IMR-90 (cell line): ENCODE data around the gene ST3GAL5. TPM values are rescaled to one million over a fixed set of nuclear protein-coding genes. Genes with fewer than 3 reads are reported as not detected.

Experiments used
- ATAC-seq: fragments of 200-7000 bp; cut with Tn5 transposase; 2 replicates; pipeline ENCODE4 v1.9.1; 2020; ENCODE audit warnings: low read depth, mild to moderate bottlenecking, moderate library complexity
- BruUV-seq: library from RNA; stranded (reverse); fragments of 400-500 nt; replicated peaks from 2 replicates; lab custom pipeline; 2021; lab: Mats Ljungman, UMichigan
- CTCF ChIA-PET: fragments of 300-600 bp; formaldehyde crosslinking; extraction: SDS; loops from one replicate; lab custom pipeline; 2021; ENCODE audit warnings: antibody characterized with exemption; lab: Yijun Ruan, JAX
- POLR2A ChIA-PET: fragments of 300-600 bp; sonication (Branson Sonifier 250); formaldehyde crosslinking; loops from one replicate; lab custom pipeline; 2022; ENCODE audit warnings: antibody characterized with exemption; ENCODE audit not compliant: unreplicated experiment; lab: Charles Lee
- DNase-seq: peaks from one replicate; pipeline ENCODE4 v3.0.0; 2013
- H2AFZ ChIP-seq: replicated peaks from 2 replicates; pipeline ENCODE3; 2013; ENCODE audit warnings: low read length, mild to moderate bottlenecking; ENCODE audit not compliant: poor library complexity
- H2AK5ac ChIP-seq: 2 replicates; pipeline ENCODE4 v1.6.1; 2013; ENCODE audit warnings: low read depth, low read length, inconsistent platforms
- H2AK9ac ChIP-seq: replicated peaks from 2 replicates; pipeline ENCODE3; 2013; ENCODE audit warnings: mild to moderate bottlenecking, low read depth, low read length, moderate library complexity; ENCODE audit not compliant: poor library complexity
- H2BK120ac ChIP-seq: 2 replicates; pipeline ENCODE4 v1.6.1; 2013; ENCODE audit warnings: low read depth, low read length, inconsistent platforms
- H2BK15ac ChIP-seq: 3 replicates; pipeline ENCODE4 v1.6.1; 2013; ENCODE audit warnings: low read depth, low read length, inconsistent platforms
- H2BK20ac ChIP-seq: 2 replicates; pipeline ENCODE4 v1.6.1; 2013; ENCODE audit warnings: low read depth, mild to moderate bottlenecking, inconsistent platforms, low read length, moderate library complexity
- H2BK5ac ChIP-seq: 2 replicates; pipeline ENCODE4 v1.6.1; 2013; ENCODE audit warnings: mild to moderate bottlenecking, low read depth, low read length, inconsistent platforms; ENCODE audit not compliant: poor library complexity, severe bottlenecking
- H3K14ac ChIP-seq: replicated peaks from 2 replicates; pipeline ENCODE4 v1.6.1; 2013; ENCODE audit warnings: low read depth, low read length, inconsistent platforms
- H3K18ac ChIP-seq: 2 replicates; pipeline ENCODE4 v1.6.1; 2013; ENCODE audit warnings: low read depth, low read length, control low read depth
- H3K23ac ChIP-seq: 2 replicates; pipeline ENCODE4 v1.6.1; 2013; ENCODE audit warnings: low read depth, low read length, inconsistent platforms
- H3K27ac ChIP-seq: 2 replicates; pipeline ENCODE4 v1.5.1; 2013; ENCODE audit warnings: mild to moderate bottlenecking, control low read depth, low read length; ENCODE audit not compliant: insufficient read depth
- H3K27me3 ChIP-seq: 2 replicates; pipeline ENCODE4 v1.6.1; 2013; ENCODE audit warnings: low read length; ENCODE audit not compliant: control insufficient read depth, insufficient read depth
- H3K36me3 ChIP-seq: 2 replicates; pipeline ENCODE4 v1.6.1; 2013; ENCODE audit warnings: low read length, mixed read lengths; ENCODE audit not compliant: control insufficient read depth, insufficient read depth
- H3K4ac ChIP-seq: 2 replicates; pipeline ENCODE4 v1.6.1; 2013; ENCODE audit warnings: low read depth, low read length, inconsistent platforms
- H3K4me1 ChIP-seq: 2 replicates; pipeline ENCODE4 v1.6.1; 2013; ENCODE audit warnings: low read length, mixed read lengths; ENCODE audit not compliant: control insufficient read depth, insufficient read depth
- H3K4me2 ChIP-seq: 2 replicates; pipeline ENCODE4 v1.6.1; 2013; ENCODE audit warnings: low read depth, mild to moderate bottlenecking, control low read depth, low read length, moderate library complexity
- H3K4me3 ChIP-seq: 2 replicates; pipeline ENCODE4 v1.5.1; 2013; ENCODE audit warnings: low read depth, mild to moderate bottlenecking, control low read depth, low read length, moderate library complexity; ENCODE audit not compliant: insufficient read depth
- H3K56ac ChIP-seq: 2 replicates; pipeline ENCODE4 v1.6.1; 2013; ENCODE audit warnings: low read length, inconsistent platforms; ENCODE audit not compliant: insufficient read depth; ENCODE audit errors: extremely low read depth
- H3K79me1 ChIP-seq, 2 experiments: 2 replicates each; pipeline ENCODE4 v1.6.1; 2013; ENCODE audit warnings: low read length in 2 of 2, inconsistent platforms in 1 of 2, low read depth in 1 of 2
- H3K9ac ChIP-seq: 2 replicates; pipeline ENCODE4 v1.6.1; 2013; ENCODE audit warnings: low read depth, low read length, control low read depth
- H3K9me1 ChIP-seq: 2 replicates; pipeline ENCODE4 v1.6.1; 2013; ENCODE audit warnings: low read length, inconsistent platforms; ENCODE audit not compliant: insufficient read depth
- H3K9me3 ChIP-seq: 2 replicates; pipeline ENCODE4 v1.6.1; 2013; ENCODE audit warnings: low read length; ENCODE audit not compliant: control insufficient read depth, insufficient read depth
- H4K20me1 ChIP-seq: 2 replicates; pipeline ENCODE4 v1.6.1; 2013; ENCODE audit warnings: low read length, inconsistent platforms; ENCODE audit not compliant: insufficient read depth
- H4K5ac ChIP-seq: 2 replicates; pipeline ENCODE4 v1.6.1; 2013; ENCODE audit warnings: mild to moderate bottlenecking, low read depth, low read length, control low read depth
- H4K8ac ChIP-seq, 2 experiments: 2 replicates each; pipeline ENCODE4 v1.6.1; 2013; ENCODE audit warnings: low read depth in 2 of 2, low read length in 2 of 2, control low read depth in 1 of 2, inconsistent platforms in 1 of 2
- H4K91ac ChIP-seq: 2 replicates; pipeline ENCODE4 v1.6.1; 2013; ENCODE audit warnings: low read depth, low read length, inconsistent platforms; ENCODE audit not compliant: insufficient read depth
- CEBPB ChIP-seq: IDR thresholded peaks from 2 replicates; pipeline ENCODE4 v1.6.1; 2012; ENCODE audit warnings: low read depth, low read length, improper control_type of control experiment
- CTCF ChIP-seq: conservative IDR thresholded peaks from 2 replicates; pipeline ENCODE4 v1.5.1; 2012; ENCODE audit warnings: mild to moderate bottlenecking, low read depth, low read length, improper control_type of control experiment
- FOS ChIP-seq: fragments of 150-350 bp; IDR thresholded peaks from 2 replicates; pipeline ENCODE4 v1.6.1; 2016; ENCODE audit warnings: low read depth, low read length
- MAFK ChIP-seq: IDR thresholded peaks from 2 replicates; pipeline ENCODE4 v1.6.1; 2012; ENCODE audit warnings: low read depth, low read length, improper control_type of control experiment
- MXI1 ChIP-seq: IDR thresholded peaks from 2 replicates; pipeline ENCODE4 v1.6.1; 2012; ENCODE audit warnings: low read depth, mild to moderate bottlenecking, low read length, moderate library complexity, borderline replicate concordance
- NFE2L2 ChIP-seq: fragments of 150-350 bp; IDR thresholded peaks from 2 replicates; pipeline ENCODE4 v1.6.1; 2016; ENCODE audit warnings: low read depth, mild to moderate bottlenecking, low read length
- RAD21 ChIP-seq: IDR thresholded peaks from 2 replicates; pipeline ENCODE4 v1.6.1; 2012; ENCODE audit warnings: low read length, improper control_type of control experiment
- RCOR1 ChIP-seq: IDR thresholded peaks from 2 replicates; pipeline ENCODE4 v1.6.1; 2012; ENCODE audit warnings: mild to moderate bottlenecking, low read length, improper control_type of control experiment; ENCODE audit not compliant: insufficient replicate concordance
- RFX5 ChIP-seq: IDR thresholded peaks from 2 replicates; pipeline ENCODE4 v1.8.0; 2012; ENCODE audit warnings: low read depth, mild to moderate bottlenecking, low read length, moderate library complexity
- SMC3 ChIP-seq: fragments of 150-350 bp; IDR thresholded peaks from 2 replicates; pipeline ENCODE4 v1.6.1; 2016; ENCODE audit warnings: low read depth, mild to moderate bottlenecking, antibody characterized with exemption, low read length, moderate library complexity
- USF2 ChIP-seq: fragments of 150-350 bp; IDR thresholded peaks from 2 replicates; pipeline ENCODE4 v1.6.1; 2017; ENCODE audit warnings: mild to moderate bottlenecking, antibody characterized with exemption, low read length, low read depth
- WGBS, 2 experiments: methylation state at CpG; one replicate each; pipeline versions ENCODE4 v1.1.5 to v1.1.7; 2013; ENCODE audit warnings: missing lambda C conversion rate in 2 of 2; ENCODE audit not compliant: insufficient read length in 1 of 2; ENCODE audit errors: extremely low coverage in 2 of 2; 5-methylcytosine and 5-hydroxymethylcytosine counted together
- dilution Hi-C: fragments of 300-500 bp; cut with HindIII; formaldehyde crosslinking; loops from one replicate; pipeline ENCODE4 v1.14.3; 2018; ENCODE audit warnings: low sequenced_read_pairs; ENCODE audit not compliant: unreplicated experiment
- in situ Hi-C: fragments of 300-500 bp; cut with MboI; formaldehyde crosslinking; loops from 3 replicates; pipeline ENCODE4 v1.14.3; 2019; ENCODE audit warnings: low sequenced_read_pairs, inconsistent platforms, mixed read lengths
- intact Hi-C: fragments of 100-400 bp; cut with micrococcal nuclease; formaldehyde crosslinking; loops from 2 replicates; pipeline ENCODE4 v1.10.0; 2022
- polyA plus RNA-seq, 3 experiments: library from polyadenylated mRNA; depleted of rRNA; stranded (reverse); fragments of >200 nt; gene quantifications; 2 replicates each; pipeline ENCODE4 v1.2.3, GENCODE V29; 2012; ENCODE audit warnings: low replicate concordance in 1 of 3
- total RNA-seq: library from RNA; depleted of rRNA; stranded (reverse); fragments of >200 nt; gene quantifications from 2 replicates; pipeline ENCODE4 v1.2.3, GENCODE V29; 2012

ST3GAL5 gene
- total and polyA plus RNA-seq, 2 of the 4 experiments (the other 2 are of a cell fraction) = 16.8 to 21.0 TPM

GRCh38 chr2:85804583-85804982 lies 84.2 kb downstream of the ST3GAL5 start:
- DNase-seq = no peak

More at GRCh38 chr2:85804583-85804982, 84.2 kb downstream of the ST3GAL5 start:
- dilution Hi-C loops (no loop called here), intact Hi-C loops (no loop called here), in situ Hi-C loops (no loop called here)
- Histone ChIP-seq H2AK9ac (no peak overlapping the region), H4K91ac (peak overlapping the region; percentile 53), H3K9me1 (peaks cover 14% of the 10 kb centered on the region), H3K4me1 (peaks cover 7% of the 10 kb centered on the region), H2AFZ (peak overlapping the region; percentile 44), H4K5ac (peak overlapping the region; percentile 56; the same call in 1 of the 2 replicates), H3K56ac (no peak overlapping the region), H2BK120ac (peak overlapping the region; percentile 13), H2BK20ac (peak overlapping the region; percentile 26), H3K4ac (peak overlapping the region; percentile 38; the same call in 1 of the 2 replicates), H3K14ac (peak overlapping the region; percentile 3; the same call in 1 of the 2 replicates), H2BK15ac (peak overlapping the region; percentile 78; the same call in 1 of the 3 replicates), H3K9ac (no peak overlapping the region), H4K8ac (peak overlapping the region in 1 of 2 experiments; percentile 33; a peak in 1 of 4 replicates), H3K27me3 (no peaks in the 10 kb centered on the region), H2BK5ac (no peak overlapping the region), H3K36me3 (no peaks in the 10 kb centered on the region), H2AK5ac (peak overlapping the region; percentile 68; the same call in 1 of the 2 replicates), H4K20me1 (no peaks in the 10 kb centered on the region), H3K23ac (no peak overlapping the region), H3K4me2 (no peak overlapping the region), H3K4me3 (no peak overlapping the region), H3K9me3 (peaks cover 4% of the 10 kb centered on the region), H3K18ac (peak overlapping the region; percentile 68; the same call in 1 of the 2 replicates), H3K79me1 (no peaks in the 10 kb centered on the region), H3K27ac (no peak overlapping the region)
- CTCF ChIA-PET = interaction anchor here (2.3 kb wide), 1 partner anchor 75 kb away, joined by 7 read pairs; no protein-coding TSS in a partner anchor
- ATAC-seq = no peak
- TF ChIP-seq RFX5 (no peak), FOS (no peak), RAD21 (peak; percentile 50), NFE2L2 (no peak), CEBPB (no peak), USF2 (no peak), SMC3 (peak; percentile 47), MXI1 (no peak), RCOR1 (no peak), CTCF (peak; percentile 56), MAFK (no peak)
- WGBS, 2 experiments = no CpG with 5 or more reads among the region's 1 CpG
- no TSS peak for BruUV-seq
- POLR2A ChIA-PET = no interaction called here
